Neural crest cell (in vitro differentiated cells): ENCODE measurements around the gene OR1J2. TPM values are rescaled to one million over a fixed set of nuclear protein-coding genes. Genes with fewer than 3 reads are reported as not detected.
"Not testable (repeated sequence)": the region's sequence is repeated elsewhere in the genome, so short reads cannot be mapped to it uniquely, and the experiment has no call there.

ENCODE experiments used
- DNase-seq: peaks from one replicate; pipeline ENCODE4 v3.0.0; 2021; ENCODE audit warnings: low read depth, mixed read lengths, low spot score
- H3K27ac Mint-ChIP-seq: one replicate; pipeline ENCODE4 v1.8.0; 2021; ENCODE audit warnings: mild to moderate bottlenecking, mixed read lengths; ENCODE audit not compliant: unreplicated experiment
- H3K27me3 Mint-ChIP-seq: 2 replicates; pipeline ENCODE4 v1.8.0; 2021; ENCODE audit warnings: low read depth, mild to moderate bottlenecking, mixed read lengths
- H3K36me3 Mint-ChIP-seq: 2 replicates; pipeline ENCODE4 v1.8.0; 2021; ENCODE audit warnings: low read depth, mild to moderate bottlenecking, mixed read lengths
- H3K4me1 Mint-ChIP-seq: 2 replicates; pipeline ENCODE4 v1.8.0; 2021; ENCODE audit warnings: mixed read lengths
- H3K4me3 Mint-ChIP-seq: one replicate; pipeline ENCODE4 v1.8.0; 2021; ENCODE audit warnings: mild to moderate bottlenecking, mixed read lengths
- H3K9me3 Mint-ChIP-seq: 2 replicates; pipeline ENCODE4 v1.8.0; 2021; ENCODE audit warnings: mixed read lengths
- total RNA-seq: library from RNA; stranded (reverse); gene quantifications from 2 replicates; pipeline ENCODE4 v1.2.1, GENCODE V29; 2021
- TF ChIP-seq, protein P1 (sequence below): fragments of 200-600 bp; sonication (generic); conservative IDR thresholded peaks from 2 replicates; pipeline ENCODE4 v1.5.0; 2021; ENCODE audit warnings: antibody characterized with exemption, mild to moderate bottlenecking

Gene OR1J2
- total RNA-seq, 1 donor from 2014 or later, result not detected

DNA sequence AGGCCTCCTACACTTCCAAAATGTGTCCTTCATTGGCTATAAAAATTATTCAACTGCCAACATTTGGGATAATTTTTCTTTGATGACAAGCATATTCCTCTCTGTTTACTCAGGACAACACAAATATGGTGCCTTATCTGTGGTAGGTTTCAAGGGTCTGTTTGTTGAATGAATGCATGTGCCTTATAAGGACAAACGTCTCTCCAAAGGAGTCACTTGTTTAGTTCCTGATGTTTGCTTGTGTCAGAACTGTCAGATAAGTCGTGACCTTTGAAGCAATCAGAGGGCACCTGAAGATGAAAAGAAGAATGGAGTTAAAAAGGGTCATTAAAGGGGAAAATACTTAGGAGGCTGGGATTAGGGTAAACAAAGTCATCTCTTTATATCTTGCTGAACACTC lies 3.6 kb upstream of the OR1J2 start:
- H3K9me3 Mint-ChIP-seq, result peaks cover 4% of the 10 kb centered on the region
- no peak overlapping the region for H3K27ac Mint-ChIP-seq
- no peaks in the 10 kb centered on the region for H3K4me1 Mint-ChIP-seq
- H3K27me3 Mint-ChIP-seq, result peaks cover 47% of the 10 kb centered on the region
- no peak overlapping the region for H3K4me3 Mint-ChIP-seq
- TF ChIP-seq, protein P1, sequence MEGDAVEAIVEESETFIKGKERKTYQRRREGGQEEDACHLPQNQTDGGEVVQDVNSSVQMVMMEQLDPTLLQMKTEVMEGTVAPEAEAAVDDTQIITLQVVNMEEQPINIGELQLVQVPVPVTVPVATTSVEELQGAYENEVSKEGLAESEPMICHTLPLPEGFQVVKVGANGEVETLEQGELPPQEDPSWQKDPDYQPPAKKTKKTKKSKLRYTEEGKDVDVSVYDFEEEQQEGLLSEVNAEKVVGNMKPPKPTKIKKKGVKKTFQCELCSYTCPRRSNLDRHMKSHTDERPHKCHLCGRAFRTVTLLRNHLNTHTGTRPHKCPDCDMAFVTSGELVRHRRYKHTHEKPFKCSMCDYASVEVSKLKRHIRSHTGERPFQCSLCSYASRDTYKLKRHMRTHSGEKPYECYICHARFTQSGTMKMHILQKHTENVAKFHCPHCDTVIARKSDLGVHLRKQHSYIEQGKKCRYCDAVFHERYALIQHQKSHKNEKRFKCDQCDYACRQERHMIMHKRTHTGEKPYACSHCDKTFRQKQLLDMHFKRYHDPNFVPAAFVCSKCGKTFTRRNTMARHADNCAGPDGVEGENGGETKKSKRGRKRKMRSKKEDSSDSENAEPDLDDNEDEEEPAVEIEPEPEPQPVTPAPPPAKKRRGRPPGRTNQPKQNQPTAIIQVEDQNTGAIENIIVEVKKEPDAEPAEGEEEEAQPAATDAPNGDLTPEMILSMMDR, result no peak
- H3K36me3 Mint-ChIP-seq, result no peaks in the 10 kb centered on the region
- DNase-seq, result no peak

DNA sequence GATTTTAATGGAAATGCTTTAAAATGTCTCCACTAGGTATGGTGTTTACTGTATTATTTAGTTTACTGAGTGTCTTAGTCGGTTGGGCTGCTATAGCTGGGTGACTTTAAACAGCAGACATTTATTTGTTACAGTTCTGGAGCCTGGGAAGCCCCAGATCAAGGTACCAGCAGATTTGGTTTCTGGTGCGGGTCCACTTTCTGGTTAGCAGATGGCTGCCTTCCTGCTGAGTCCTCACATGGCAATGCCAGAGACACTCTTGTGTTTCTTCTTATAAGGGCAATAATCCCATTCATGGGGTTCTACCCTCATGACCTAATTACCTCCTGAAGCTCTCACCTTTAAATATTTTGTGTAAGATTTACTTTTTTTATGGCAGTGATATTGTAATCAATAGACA lies 7.6 kb downstream of the OR1J2 start:
- Mint-ChIP-seq H3K27me3 (peaks cover 17% of the 10 kb centered on the region), H3K9me3 (peaks cover 8% of the 10 kb centered on the region), H3K27ac (no peak overlapping the region), H3K4me1 (no peaks in the 10 kb centered on the region), H3K36me3 (no peaks in the 10 kb centered on the region), H3K4me3 (no peak overlapping the region)
- no peak for DNase-seq
- TF ChIP-seq, protein P1, result no peak

DNA sequence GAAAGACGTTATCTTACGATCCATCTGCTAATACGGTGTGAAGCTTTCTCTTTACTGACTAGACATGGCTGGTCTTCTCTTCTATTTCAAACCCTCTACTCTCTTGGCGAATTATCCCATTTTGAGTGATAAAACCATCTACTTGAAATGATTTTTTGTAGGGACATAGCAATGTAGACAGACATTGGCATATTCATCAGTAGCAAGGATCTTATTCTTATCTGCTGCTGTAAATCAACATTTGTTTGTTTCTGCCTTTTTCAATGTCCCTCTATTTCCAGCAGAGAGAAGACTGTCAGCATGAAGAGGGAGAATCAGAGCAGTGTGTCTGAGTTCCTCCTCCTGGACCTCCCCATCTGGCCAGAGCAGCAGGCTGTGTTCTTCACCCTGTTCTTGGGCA lies 8.2 kb downstream of the OR1J2 start, which contains the start of gene OR1J4:
Gene OR1J4, plus strand, starts transcription at position 301 of the 400 bp plus-strand sequence. Its CDS starts 0 bp downstream, at position 301.
- Mint-ChIP-seq H3K27me3 (peaks cover 14% of the 10 kb centered on the region), H3K4me3 (no peak within 1 kb of the TSS), H3K4me1 (no peaks in the 10 kb centered on the region), H3K9me3 (peaks cover 12% of the 10 kb centered on the region), H3K36me3 (no peaks in the 10 kb centered on the region), H3K27ac (no peak within 1 kb of the TSS)
- no peak for DNase-seq
- TF ChIP-seq, protein P1, result no peak

DNA sequence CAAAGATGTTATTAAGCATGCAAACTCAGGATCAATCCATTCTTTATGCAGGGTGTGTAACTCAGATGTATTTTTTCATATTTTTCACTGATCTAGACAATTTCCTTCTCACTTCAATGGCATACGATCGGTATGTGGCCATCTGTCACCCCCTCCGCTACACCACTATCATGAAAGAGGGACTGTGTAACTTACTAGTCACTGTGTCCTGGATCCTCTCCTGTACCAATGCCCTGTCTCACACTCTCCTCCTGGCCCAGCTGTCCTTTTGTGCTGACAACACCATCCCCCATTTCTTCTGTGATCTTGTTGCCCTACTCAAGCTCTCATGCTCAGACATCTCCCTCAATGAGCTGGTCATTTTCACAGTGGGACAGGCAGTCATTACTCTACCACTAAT lies 8.8 kb downstream of the OR1J2 start:
- H3K27me3 Mint-ChIP-seq, result peaks cover 11% of the 10 kb centered on the region
- no peaks in the 10 kb centered on the region for H3K4me1 Mint-ChIP-seq
- H3K9me3 Mint-ChIP-seq, result peaks cover 11% of the 10 kb centered on the region
- no peaks in the 10 kb centered on the region for H3K36me3 Mint-ChIP-seq
- H3K27ac Mint-ChIP-seq, result no peak overlapping the region
- H3K4me3 Mint-ChIP-seq, result no peak overlapping the region
- TF ChIP-seq, protein P1, result no peak
- DNase-seq, result no peak

DNA sequence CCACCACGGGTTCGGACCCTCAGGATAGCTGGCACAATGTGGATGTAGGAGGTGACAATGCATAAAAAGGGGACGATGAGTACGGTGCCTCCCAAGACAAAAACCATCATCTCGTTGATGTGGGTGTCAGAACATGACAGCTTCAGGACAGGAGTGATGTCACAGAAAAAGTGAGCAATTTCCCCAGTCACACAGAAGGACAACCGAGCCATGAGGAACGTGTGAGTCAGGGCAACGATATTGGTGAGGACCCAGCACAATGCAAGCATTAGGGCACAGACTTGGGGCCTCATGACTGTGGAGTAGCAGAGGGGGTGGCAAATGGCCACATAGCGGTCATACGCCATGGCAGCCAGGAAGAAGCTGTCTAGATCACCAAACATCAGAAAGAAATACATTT lies 16.0 kb downstream of the OR1J2 start:
- TF ChIP-seq, protein P1, result no peak
- H3K27ac Mint-ChIP-seq, result no peak overlapping the region
- no peak for DNase-seq
- no peaks in the 10 kb centered on the region for H3K36me3 Mint-ChIP-seq
- peaks cover 26% of the 10 kb centered on the region for H3K9me3 Mint-ChIP-seq
- H3K27me3 Mint-ChIP-seq, result peaks cover 17% of the 10 kb centered on the region
- no peaks in the 10 kb centered on the region for H3K4me1 Mint-ChIP-seq
- H3K4me3 Mint-ChIP-seq, result no peak overlapping the region

DNA sequence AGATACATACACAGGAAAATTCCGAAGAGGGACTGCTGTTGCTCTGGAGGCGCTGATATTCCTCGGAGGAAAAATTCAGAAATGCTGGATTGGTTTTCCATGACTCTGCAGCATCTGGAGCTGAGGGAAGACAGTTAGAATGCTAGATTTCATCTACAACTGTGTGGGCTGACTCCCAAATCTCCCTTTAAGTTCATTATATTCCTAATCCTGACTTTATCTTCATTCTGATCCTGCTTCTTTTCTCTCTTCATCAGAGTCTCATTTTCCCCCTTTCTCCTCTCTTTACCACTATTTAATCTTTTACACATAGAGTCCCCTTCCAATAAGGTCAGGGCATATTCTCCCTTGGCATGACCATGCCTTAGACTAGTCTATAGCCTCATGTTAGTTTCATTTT lies 16.6 kb downstream of the OR1J2 start, which contains the start of gene OR1N1:
Gene OR1N1, minus strand, starts transcription at position 101 of the 400 bp plus-strand sequence. Its CDS starts 0 bp downstream, at position 101.
- Mint-ChIP-seq H3K36me3 (no peaks in the 10 kb centered on the region), H3K4me3 (no peak within 1 kb of the TSS), H3K27ac (no peak within 1 kb of the TSS), H3K9me3 (peaks cover 26% of the 10 kb centered on the region), H3K27me3 (peaks cover 18% of the 10 kb centered on the region), H3K4me1 (no peaks in the 10 kb centered on the region)
- TF ChIP-seq, protein P1, result no peak
- DNase-seq, result no peak

DNA sequence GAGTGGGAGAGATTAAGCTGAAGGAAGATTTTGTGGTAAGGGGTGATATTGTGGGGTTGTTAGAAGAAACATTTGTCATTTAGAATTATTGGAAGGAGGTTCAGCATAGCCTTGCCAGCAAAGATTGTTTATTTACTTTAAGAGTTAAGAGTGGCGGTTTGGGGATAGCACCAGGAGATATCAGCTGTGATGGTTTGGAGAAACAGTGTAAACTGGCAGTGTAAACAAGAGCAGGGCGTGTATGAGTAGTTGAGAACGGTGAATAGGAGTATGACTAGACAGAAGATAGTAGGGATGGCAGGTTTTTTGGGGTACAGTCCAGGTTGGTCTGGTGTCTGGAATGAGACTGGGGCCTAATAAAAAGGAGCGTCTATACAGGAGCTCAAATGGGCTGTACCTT lies 20.6 kb downstream of the OR1J2 start:
- H3K4me1 Mint-ChIP-seq, H3K4me3 Mint-ChIP-seq, DNase-seq, H3K36me3 Mint-ChIP-seq: not testable (repeated sequence)
- H3K27ac Mint-ChIP-seq, result peak overlapping the region; percentile 28
- H3K9me3 Mint-ChIP-seq, result peaks cover 26% of the 10 kb centered on the region
- peaks cover 43% of the 10 kb centered on the region for H3K27me3 Mint-ChIP-seq
